Measurements from ENCODE around the gene GRIN1. TPM values are rescaled to one million over a fixed set of nuclear protein-coding genes. Genes with fewer than 3 reads are reported as not detected.

Gene GRIN1
- total RNA-seq, 2 experiments from 2014 or later, result 0.06 to 0.15 TPM

DNA sequence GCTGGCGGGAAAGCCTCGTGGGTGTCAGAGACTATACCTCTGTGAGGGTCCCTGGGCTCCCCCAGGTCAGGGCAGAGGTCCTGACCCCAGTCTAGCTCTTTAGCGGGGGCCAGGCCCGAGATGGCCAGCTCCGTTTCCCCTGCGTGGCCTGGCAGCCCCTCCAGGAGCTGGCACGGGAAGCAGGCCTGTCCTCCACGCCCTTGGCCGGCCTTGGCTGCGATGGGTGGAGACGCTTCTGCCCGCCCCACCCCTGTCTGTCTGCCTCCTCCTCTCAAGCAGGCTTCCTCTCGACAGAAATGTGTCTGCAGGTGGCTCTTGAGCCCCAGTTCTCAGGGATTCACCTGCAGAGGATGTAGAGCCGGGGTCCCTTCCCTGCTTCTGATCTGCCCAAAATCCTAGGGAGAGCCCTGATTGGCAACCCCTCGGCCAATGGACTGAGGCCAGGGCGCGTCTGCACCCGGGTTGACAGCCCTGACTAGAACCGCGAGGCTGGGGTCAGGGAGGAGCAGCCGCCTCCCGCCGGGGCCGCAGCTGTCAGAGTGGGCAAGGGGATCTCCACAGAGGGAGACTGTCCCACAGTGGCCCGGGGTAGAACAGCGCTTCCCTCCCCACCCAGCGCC is 2.6 kb upstream of the GRIN1 start:
- Histone ChIP-seq H3K4me3 (ENCODE audit: low read depth, low read length, poor library complexity, severe bottlenecking) (no peak overlapping the region), H3K9me3 (ENCODE audit: low read length) (no peaks in the 10 kb centered on the region), H3K4me2 (ENCODE audit: low read length) (no peak overlapping the region; the same call in 1 of the 2 replicates), H3K9me2 (ENCODE audit: insufficient read depth, low read length) (no peaks in the 10 kb centered on the region), H3K79me2 (ENCODE audit: insufficient read depth, low read depth, low read length) (no peaks in the 10 kb centered on the region), H4K20me1 (ENCODE audit: insufficient read depth, low read length) (no peaks in the 10 kb centered on the region), H3K36me3 (ENCODE audit: insufficient read depth, low read length) (no peaks in the 10 kb centered on the region), H3K4me1 (ENCODE audit: insufficient read depth, low read length, poor library complexity, severe bottlenecking) (peaks cover 33% of the 10 kb centered on the region), H2AFZ (ENCODE audit: low read length) (no peak overlapping the region), H3K27ac (ENCODE audit: low read depth, low read length, poor library complexity, severe bottlenecking) (no peak overlapping the region)
- no peak for DNase-seq (ENCODE audit: low spot score)
- no TSS peak for BruUV-seq (replicated peaks)
- CTCF ChIA-PET (ENCODE audit: unreplicated experiment), result interaction anchor here (0.6 to 0.7 kb wide), 2 partner anchors 32 to 105 kb away, joined by 3 read pairs; partner anchors contain the start of gene TUBB4B
- POLR2A ChIA-PET, result no interaction called here
- TF ChIP-seq, protein P1, sequence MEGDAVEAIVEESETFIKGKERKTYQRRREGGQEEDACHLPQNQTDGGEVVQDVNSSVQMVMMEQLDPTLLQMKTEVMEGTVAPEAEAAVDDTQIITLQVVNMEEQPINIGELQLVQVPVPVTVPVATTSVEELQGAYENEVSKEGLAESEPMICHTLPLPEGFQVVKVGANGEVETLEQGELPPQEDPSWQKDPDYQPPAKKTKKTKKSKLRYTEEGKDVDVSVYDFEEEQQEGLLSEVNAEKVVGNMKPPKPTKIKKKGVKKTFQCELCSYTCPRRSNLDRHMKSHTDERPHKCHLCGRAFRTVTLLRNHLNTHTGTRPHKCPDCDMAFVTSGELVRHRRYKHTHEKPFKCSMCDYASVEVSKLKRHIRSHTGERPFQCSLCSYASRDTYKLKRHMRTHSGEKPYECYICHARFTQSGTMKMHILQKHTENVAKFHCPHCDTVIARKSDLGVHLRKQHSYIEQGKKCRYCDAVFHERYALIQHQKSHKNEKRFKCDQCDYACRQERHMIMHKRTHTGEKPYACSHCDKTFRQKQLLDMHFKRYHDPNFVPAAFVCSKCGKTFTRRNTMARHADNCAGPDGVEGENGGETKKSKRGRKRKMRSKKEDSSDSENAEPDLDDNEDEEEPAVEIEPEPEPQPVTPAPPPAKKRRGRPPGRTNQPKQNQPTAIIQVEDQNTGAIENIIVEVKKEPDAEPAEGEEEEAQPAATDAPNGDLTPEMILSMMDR (conservative IDR thresholded peaks at IDR 0.05; ENCODE audit: low read length), result no peak
- no peak for TF ChIP-seq EZH2phosphoT487 (IDR thresholded peaks at IDR 0.05; ENCODE audit: borderline replicate concordance, low read depth, low read length)
- intact Hi-C loops (cut with micrococcal nuclease; ENCODE audit: unreplicated experiment), result no loop called here

DNA sequence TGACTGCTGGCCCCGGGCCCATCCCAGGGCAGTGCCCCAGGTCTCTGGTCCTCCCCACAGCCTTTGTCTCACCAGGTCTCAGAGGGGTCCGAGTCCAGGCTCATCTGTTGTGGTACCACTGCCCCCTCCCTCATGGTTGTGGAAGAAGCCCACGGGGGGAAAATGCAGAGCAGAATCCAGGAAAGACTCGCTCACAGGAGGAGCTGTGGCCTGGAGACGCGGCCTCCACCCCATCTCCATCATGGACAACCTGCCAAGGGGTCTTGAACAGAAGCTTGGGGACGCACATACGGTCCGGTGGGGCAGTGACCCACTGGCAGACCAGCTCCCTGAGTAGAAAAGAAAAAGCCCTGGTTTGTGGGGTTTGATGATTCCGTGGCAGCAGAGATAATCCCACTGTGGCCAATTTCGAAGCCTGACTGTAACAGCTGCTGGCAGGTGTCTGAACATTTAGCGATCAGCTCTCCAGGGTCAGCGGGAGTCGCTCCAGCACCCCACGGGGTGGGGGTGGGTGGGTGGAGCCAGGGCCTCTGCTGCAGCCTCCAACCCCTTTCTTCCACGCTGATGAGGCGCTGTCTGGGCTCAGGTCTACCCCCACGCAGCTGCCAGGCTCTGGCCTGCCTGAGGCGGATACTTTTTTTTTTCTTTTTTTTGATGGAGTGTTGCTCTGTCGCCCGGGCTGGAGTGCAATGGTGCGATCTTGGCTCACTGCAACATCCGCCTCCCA is 1.9 kb upstream of the GRIN1 start:
- no peaks in the 10 kb centered on the region for H4K20me1 ChIP-seq (ENCODE audit: insufficient read depth, low read length)
- ChIA-PET CTCF (ENCODE audit: unreplicated experiment) (interaction anchor here (0.6 to 0.7 kb wide), 2 partner anchors 31 to 104 kb away, joined by 3 read pairs; partner anchors contain the start of gene TUBB4B), POLR2A (interaction anchor here (0.9 to 1.2 kb wide), 2 partner anchors 7 to 13 kb away, joined by 3 to 4 read pairs; no protein-coding TSS in a partner anchor)
- H3K9me3 ChIP-seq (ENCODE audit: low read length), result no peaks in the 10 kb centered on the region
- no peaks in the 10 kb centered on the region for H3K9me2 ChIP-seq (ENCODE audit: insufficient read depth, low read length)
- no peak overlapping the region for H2AFZ ChIP-seq (ENCODE audit: low read length)
- H3K27ac ChIP-seq (ENCODE audit: low read depth, low read length, poor library complexity, severe bottlenecking), result no peak overlapping the region
- H3K4me3 ChIP-seq (ENCODE audit: low read depth, low read length, poor library complexity, severe bottlenecking), result no peak overlapping the region
- intact Hi-C loops (cut with micrococcal nuclease; ENCODE audit: unreplicated experiment), result no loop called here
- peaks cover 26% of the 10 kb centered on the region for H3K4me1 ChIP-seq (ENCODE audit: insufficient read depth, low read length, poor library complexity, severe bottlenecking)
- TF ChIP-seq, protein P1 (conservative IDR thresholded peaks at IDR 0.05; ENCODE audit: low read length), result no peak
- TF ChIP-seq EZH2phosphoT487 (IDR thresholded peaks at IDR 0.05; ENCODE audit: borderline replicate concordance, low read depth, low read length), result no peak
- no peak overlapping the region; the same call in 1 of the 2 replicates for H3K4me2 ChIP-seq (ENCODE audit: low read length)
- DNase-seq (ENCODE audit: low spot score), result no peak
- H3K36me3 ChIP-seq (ENCODE audit: insufficient read depth, low read length), result no peaks in the 10 kb centered on the region
- no TSS peak for BruUV-seq (replicated peaks)
- no peaks in the 10 kb centered on the region for H3K79me2 ChIP-seq (ENCODE audit: insufficient read depth, low read depth, low read length)
